ENCODE measurements around the gene TBC1D22A. TPM values are rescaled to one million over a fixed set of nuclear protein-coding genes. Genes with fewer than 3 reads are reported as not detected.

The TBC1D22A gene
- total and polyA plus RNA-seq, 10 of the 15 experiments (the other 5 are each of a cell fraction or from before 2014, with no cell fraction given) = 0.63 to 44.7 (median 27.4) TPM

GRCh38 chr22:47052236-47053012 is 290.0 kb downstream of the TBC1D22A start (continued):
- TF ChIP-seq ELK1 (IDR thresholded peaks at IDR 0.05; ENCODE audit: low read depth, low read length) (no peak), NRF1 (conservative IDR thresholded peaks at IDR 0.05; ENCODE audit: low read depth, low read length) (no peak), SMC3 (IDR thresholded peaks at IDR 0.05; ENCODE audit: borderline replicate concordance, low read length) (no peak), BCLAF1 (IDR thresholded peaks at IDR 0.05) (no peak), RUNX3 (IDR thresholded peaks at IDR 0.05; ENCODE audit: low read length) (no peak), PKNOX1 (IDR thresholded peaks at IDR 0.05) (no peak), NR2C2 (IDR thresholded peaks at IDR 0.05; ENCODE audit: borderline replicate concordance, control insufficient read depth, insufficient read length, low read depth) (no peak), NFYA (IDR thresholded peaks at IDR 0.05; ENCODE audit: borderline replicate concordance, low read depth, low read length) (no peak), CTCF (IDR thresholded peaks at IDR 0.05 in 2 of 3, conservative IDR thresholded peaks at IDR 0.05 in 1 of 3; ENCODE audit: control insufficient read depth in 2 of 3, extremely low read depth in 1 of 3, insufficient read depth in 1 of 3, low read depth in 3 of 3, low read length in 3 of 3) (no peak), TAF1 (IDR thresholded peaks at IDR 0.05; ENCODE audit: borderline replicate concordance, low read depth, low read length) (no peak), PAX8 (IDR thresholded peaks at IDR 0.05) (no peak), ZBTB40 (IDR thresholded peaks at IDR 0.05; ENCODE audit: borderline replicate concordance) (no peak)

All from GM12878 (cell line).